Endothelial cell of umbilical vein (primary cell): Measurements from ENCODE around the gene KLF5. TPM values are rescaled to one million over a fixed set of nuclear protein-coding genes. Genes with fewer than 3 reads are reported as not detected.

ENCODE experiments used
- polyA plus RNA-seq, 4 experiments: library from polyadenylated mRNA; depleted of rRNA in 3 of 4; stranded (reverse) in 3 of 4; unstranded in 1 of 4; fragments of >200 nt; gene quantifications; 2 replicates each; pipeline versions ENCODE4 v1.2.1 to v1.2.3, GENCODE V29; 2011 to 2012; ENCODE audit warnings: missing spikeins in 1 of 4
- small RNA-seq: library from RNA; depleted of rRNA; stranded (forward); fragments of <200 nt; gene quantifications from one replicate; pipeline ENCODE3, GENCODE V24; 2012; ENCODE audit warnings: low replicate concordance, low read depth; ENCODE audit not compliant: insufficient read depth, insufficient read length
- total RNA-seq: library from RNA; stranded (reverse); gene quantifications from 2 replicates; pipeline ENCODE4 v1.2.3, GENCODE V29; 2021

The KLF5 gene
- total and polyA plus RNA-seq, 2 donors (not counting 3 experiments of a cell fraction or from before 2014, with no cell fraction given): 1.7 to 4.0 TPM

Small RNA genes lying within 50 kb of the gene (small RNA-seq; reads per million reads assigned to genes)
- gene RNU6-66P: not detected
